SK-N-SH treated with all-trans-retinoic acid at 6 μM for 48 hours (cell line): ENCODE results near the gene PEX16.

Experiments
- ATAC-seq: fragments of 200-7000 bp; cut with Tn5 transposase; 3 replicates; pipeline ENCODE4 v1.9.1; 2020; ENCODE audit warnings: mild to moderate bottlenecking, moderate library complexity
- ARNTL ChIP-seq: fragments of 450-650 bp; formaldehyde crosslinking; IDR thresholded peaks from 2 replicates; pipeline ENCODE4 v1.5.0; 2020; ENCODE audit warnings: low read depth, mild to moderate bottlenecking, moderate library complexity, borderline replicate concordance
- BACH2 ChIP-seq: fragments of 250-450 bp; sonication (Bioruptor Pico); IDR thresholded peaks from 2 replicates; pipeline ENCODE4 v1.9.0; 2021; ENCODE audit warnings: mild to moderate bottlenecking, borderline replicate concordance
- CREB5 ChIP-seq: fragments of 250-450 bp; sonication (Bioruptor Pico); IDR thresholded peaks from 2 replicates; pipeline ENCODE4 v1.5.1; 2020; ENCODE audit warnings: low read depth, mild to moderate bottlenecking, moderate library complexity
- CSDC2 ChIP-seq: fragments of 250-450 bp; sonication (Bioruptor Pico); IDR thresholded peaks from 2 replicates; pipeline ENCODE4 v1.5.0; 2020; ENCODE audit warnings: mild to moderate bottlenecking, moderate library complexity
- ESRRG ChIP-seq: fragments of 250-450 bp; sonication (Bioruptor Pico); IDR thresholded peaks from 2 replicates; pipeline ENCODE4 v1.6.1; 2021; ENCODE audit warnings: mild to moderate bottlenecking
- ISL1 ChIP-seq: fragments of 250-450 bp; sonication (Bioruptor Pico); IDR thresholded peaks from 2 replicates; pipeline ENCODE4 v2.1.2; 2022; ENCODE audit warnings: mild to moderate bottlenecking, moderate library complexity
- OSR1 ChIP-seq: fragments of 250-450 bp; sonication (Bioruptor Pico); IDR thresholded peaks from 2 replicates; pipeline ENCODE4 v1.8.0; 2022; ENCODE audit warnings: moderate library complexity, mild to moderate bottlenecking, inconsistent platforms
- PATZ1 ChIP-seq: fragments of 250-450 bp; sonication (Bioruptor Pico); IDR thresholded peaks from 2 replicates; pipeline ENCODE4 v1.8.0; 2020; ENCODE audit warnings: mild to moderate bottlenecking, moderate library complexity, borderline replicate concordance
- PPARA ChIP-seq: fragments of 250-450 bp; sonication (Bioruptor Pico); IDR thresholded peaks from 2 replicates; pipeline ENCODE4 v1.5.0; 2020; ENCODE audit warnings: mild to moderate bottlenecking, borderline replicate concordance
- RARB ChIP-seq: fragments of 250-450 bp; sonication (Bioruptor Pico); IDR thresholded peaks from 2 replicates; pipeline ENCODE4 v1.8.0; 2021; ENCODE audit warnings: mild to moderate bottlenecking, moderate library complexity
- SNAI2 ChIP-seq: fragments of 250-450 bp; sonication (Bioruptor Pico); IDR thresholded peaks from 2 replicates; pipeline ENCODE4 v1.5.0; 2020; ENCODE audit warnings: mild to moderate bottlenecking, moderate library complexity
- TCF4 ChIP-seq: fragments of 250-450 bp; sonication (Bioruptor Pico); IDR thresholded peaks from 2 replicates; pipeline ENCODE4 v1.8.0; 2021; ENCODE audit warnings: mild to moderate bottlenecking, moderate library complexity, borderline replicate concordance
- TOX ChIP-seq: fragments of 250-450 bp; sonication (Bioruptor Pico); IDR thresholded peaks from 2 replicates; pipeline ENCODE4 v1.8.0; 2021; ENCODE audit warnings: mild to moderate bottlenecking, moderate library complexity, borderline replicate concordance
- TSHZ2 ChIP-seq: fragments of 250-450 bp; sonication (Bioruptor Pico); IDR thresholded peaks from 2 replicates; pipeline ENCODE4 v1.5.0; 2020; ENCODE audit warnings: mild to moderate bottlenecking, moderate library complexity
- ZC3H10 ChIP-seq: fragments of 250-450 bp; sonication (Bioruptor Pico); IDR thresholded peaks from 2 replicates; pipeline ENCODE4 v1.5.1; 2021; ENCODE audit warnings: mild to moderate bottlenecking, moderate library complexity
- ZFP3 ChIP-seq: fragments of 250-450 bp; sonication (Bioruptor Pico); IDR thresholded peaks from 2 replicates; pipeline ENCODE4 v1.5.0; 2020; ENCODE audit warnings: mild to moderate bottlenecking, moderate library complexity
- ZNF565 ChIP-seq: fragments of 450-650 bp; formaldehyde crosslinking; conservative IDR thresholded peaks from 2 replicates; pipeline ENCODE4 v1.5.0; 2020; ENCODE audit warnings: low read depth, mild to moderate bottlenecking, moderate library complexity
- ZNF70 ChIP-seq: fragments of 450-650 bp; formaldehyde crosslinking; IDR thresholded peaks from 2 replicates; pipeline ENCODE4 v1.5.0; 2020; ENCODE audit warnings: mild to moderate bottlenecking, moderate library complexity
- ZNF8 ChIP-seq: fragments of 450-650 bp; formaldehyde crosslinking; IDR thresholded peaks from 2 replicates; pipeline ENCODE4 v1.5.0; 2020; ENCODE audit warnings: mild to moderate bottlenecking, moderate library complexity
- TF ChIP-seq, protein P1 (sequence below): fragments of 250-450 bp; sonication (Bioruptor Pico); IDR thresholded peaks from 2 replicates; pipeline ENCODE4 v1.5.1; 2021; ENCODE audit warnings: mild to moderate bottlenecking, moderate library complexity
- TF ChIP-seq, protein P2 (sequence below): fragments of 250-450 bp; sonication (Bioruptor Pico); IDR thresholded peaks from 2 replicates; pipeline ENCODE4 v1.8.0; 2021; ENCODE audit warnings: low read depth, mild to moderate bottlenecking, moderate library complexity, borderline replicate concordance

PEX16 gene

DNA sequence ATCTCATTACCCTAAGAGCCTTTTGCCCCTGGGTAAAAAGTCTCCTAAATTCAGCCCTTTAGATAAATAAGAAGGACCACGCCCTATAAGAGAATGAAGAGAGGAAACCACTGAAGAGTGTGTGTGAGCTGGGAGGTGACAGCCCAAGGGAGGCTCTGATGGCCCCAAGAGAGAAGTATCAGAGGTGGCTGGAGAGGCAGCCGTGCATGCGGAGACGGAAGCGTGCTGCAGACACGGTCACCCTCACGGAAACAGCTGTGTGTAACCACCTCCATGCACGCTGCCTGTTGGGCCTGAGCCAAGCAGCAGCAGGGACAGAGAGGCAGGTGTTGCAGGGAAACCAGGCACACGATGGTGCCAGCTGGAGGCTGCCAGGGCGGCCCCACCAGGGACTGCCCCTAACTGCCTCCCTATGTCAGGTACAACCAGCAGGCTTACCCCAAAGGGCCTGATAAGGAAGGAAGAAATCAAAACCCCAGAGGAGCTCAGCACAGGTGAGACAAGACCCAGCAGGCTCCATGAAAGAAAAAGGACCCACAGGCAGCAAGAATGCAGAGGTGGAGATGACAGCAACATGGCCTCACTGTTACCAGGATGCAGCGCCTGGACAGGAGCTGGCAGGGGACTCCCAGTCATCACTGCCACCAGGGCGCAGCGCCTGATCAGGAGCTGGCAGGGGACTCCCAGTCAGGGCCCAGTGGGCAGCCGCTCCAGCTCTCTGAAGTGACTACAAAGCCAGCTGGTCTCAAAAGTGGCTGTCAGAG is 12.5 kb upstream of the PEX16 start:
- TF ChIP-seq TSHZ2 (no peak), CREB5 (CRISPR knock-in tag) (no peak), ZFP3 (CRISPR knock-in tag) (no peak), ZNF8 (CRISPR knock-in tag) (no peak), ISL1 (CRISPR knock-in tag) (no peak), OSR1 (CRISPR knock-in tag) (no peak), SNAI2 (CRISPR knock-in tag) (no peak), PATZ1 (CRISPR knock-in tag) (no peak), BACH2 (no peak), PPARA (CRISPR knock-in tag) (no peak), RARB (CRISPR knock-in tag) (no peak), ARNTL (CRISPR knock-in tag) (no peak), CSDC2 (CRISPR knock-in tag) (no peak), ZNF70 (CRISPR knock-in tag) (no peak), TOX (CRISPR knock-in tag) (no peak), TCF4 (CRISPR knock-in tag) (no peak)
- TF ChIP-seq, protein P1, sequence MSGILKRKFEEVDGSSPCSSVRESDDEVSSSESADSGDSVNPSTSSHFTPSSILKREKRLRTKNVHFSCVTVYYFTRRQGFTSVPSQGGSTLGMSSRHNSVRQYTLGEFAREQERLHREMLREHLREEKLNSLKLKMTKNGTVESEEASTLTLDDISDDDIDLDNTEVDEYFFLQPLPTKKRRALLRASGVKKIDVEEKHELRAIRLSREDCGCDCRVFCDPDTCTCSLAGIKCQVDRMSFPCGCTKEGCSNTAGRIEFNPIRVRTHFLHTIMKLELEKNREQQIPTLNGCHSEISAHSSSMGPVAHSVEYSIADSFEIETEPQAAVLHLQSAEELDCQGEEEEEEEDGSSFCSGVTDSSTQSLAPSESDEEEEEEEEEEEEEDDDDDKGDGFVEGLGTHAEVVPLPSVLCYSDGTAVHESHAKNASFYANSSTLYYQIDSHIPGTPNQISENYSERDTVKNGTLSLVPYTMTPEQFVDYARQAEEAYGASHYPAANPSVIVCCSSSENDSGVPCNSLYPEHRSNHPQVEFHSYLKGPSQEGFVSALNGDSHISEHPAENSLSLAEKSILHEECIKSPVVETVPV (CRISPR knock-in tag), result no peak
- TF ChIP-seq, protein P2, sequence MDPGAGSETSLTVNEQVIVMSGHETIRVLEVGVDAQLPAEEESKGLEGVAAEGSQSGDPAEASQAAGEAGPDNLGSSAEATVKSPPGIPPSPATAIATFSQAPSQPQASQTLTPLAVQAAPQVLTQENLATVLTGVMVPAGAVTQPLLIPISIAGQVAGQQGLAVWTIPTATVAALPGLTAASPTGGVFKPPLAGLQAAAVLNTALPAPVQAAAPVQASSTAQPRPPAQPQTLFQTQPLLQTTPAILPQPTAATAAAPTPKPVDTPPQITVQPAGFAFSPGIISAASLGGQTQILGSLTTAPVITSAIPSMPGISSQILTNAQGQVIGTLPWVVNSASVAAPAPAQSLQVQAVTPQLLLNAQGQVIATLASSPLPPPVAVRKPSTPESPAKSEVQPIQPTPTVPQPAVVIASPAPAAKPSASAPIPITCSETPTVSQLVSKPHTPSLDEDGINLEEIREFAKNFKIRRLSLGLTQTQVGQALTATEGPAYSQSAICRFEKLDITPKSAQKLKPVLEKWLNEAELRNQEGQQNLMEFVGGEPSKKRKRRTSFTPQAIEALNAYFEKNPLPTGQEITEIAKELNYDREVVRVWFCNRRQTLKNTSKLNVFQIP (CRISPR knock-in tag), result no peak

DNA sequence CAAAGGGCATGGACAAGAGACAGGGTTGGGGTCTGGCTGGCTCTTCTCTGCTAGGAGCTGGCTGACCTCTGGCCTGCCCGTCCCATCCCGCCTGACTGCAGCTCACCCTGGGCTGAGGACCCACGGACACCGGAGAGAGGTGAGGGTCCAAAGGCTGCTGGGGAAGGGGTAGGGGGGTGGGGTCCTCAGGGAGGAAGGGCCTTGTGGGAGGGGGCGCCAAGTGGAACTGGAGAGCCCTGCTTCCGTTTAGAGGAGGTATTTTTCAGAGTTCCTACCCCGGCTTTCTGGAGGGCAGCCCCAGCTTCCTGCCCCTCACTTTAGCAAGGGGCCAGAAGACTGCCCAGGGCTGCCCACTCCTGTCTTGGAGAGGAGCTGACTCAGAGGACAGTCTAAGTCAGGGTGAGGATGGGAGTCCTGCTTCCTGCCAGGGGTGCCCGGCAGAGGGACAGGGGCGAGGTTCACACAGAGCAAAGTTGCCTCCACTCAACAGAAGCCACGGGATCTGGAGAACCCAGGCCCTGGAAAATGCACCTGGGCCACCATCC is 11.9 kb upstream of the PEX16 start:
- no peak for TF ChIP-seq ZC3H10 (CRISPR knock-in tag)
- TF ChIP-seq ARNTL (CRISPR knock-in tag), result no peak
- no peak for TF ChIP-seq TSHZ2
- no peak for TF ChIP-seq PATZ1 (CRISPR knock-in tag)
- no peak for TF ChIP-seq ZNF565 (CRISPR knock-in tag)
- no peak for TF ChIP-seq OSR1 (CRISPR knock-in tag)
- TF ChIP-seq ESRRG (CRISPR knock-in tag), result no peak
- no peak for ATAC-seq

More for the DNA sequence above, 12.5 kb upstream of the PEX16 start:
- no peak for ATAC-seq
